Glomerular visceral epithelial cell (primary cell): Measurements from ENCODE around the gene ETS2.
"Not testable (repeated sequence)": the region's sequence is repeated elsewhere in the genome, so short reads cannot be mapped to it uniquely, and the experiment has no call there.

Experiments used
- DNase-seq: peaks from one replicate; pipeline ENCODE4 v3.0.0-alpha.2; 2016; ENCODE audit errors: extremely low spot score

The ETS2 gene

DNA sequence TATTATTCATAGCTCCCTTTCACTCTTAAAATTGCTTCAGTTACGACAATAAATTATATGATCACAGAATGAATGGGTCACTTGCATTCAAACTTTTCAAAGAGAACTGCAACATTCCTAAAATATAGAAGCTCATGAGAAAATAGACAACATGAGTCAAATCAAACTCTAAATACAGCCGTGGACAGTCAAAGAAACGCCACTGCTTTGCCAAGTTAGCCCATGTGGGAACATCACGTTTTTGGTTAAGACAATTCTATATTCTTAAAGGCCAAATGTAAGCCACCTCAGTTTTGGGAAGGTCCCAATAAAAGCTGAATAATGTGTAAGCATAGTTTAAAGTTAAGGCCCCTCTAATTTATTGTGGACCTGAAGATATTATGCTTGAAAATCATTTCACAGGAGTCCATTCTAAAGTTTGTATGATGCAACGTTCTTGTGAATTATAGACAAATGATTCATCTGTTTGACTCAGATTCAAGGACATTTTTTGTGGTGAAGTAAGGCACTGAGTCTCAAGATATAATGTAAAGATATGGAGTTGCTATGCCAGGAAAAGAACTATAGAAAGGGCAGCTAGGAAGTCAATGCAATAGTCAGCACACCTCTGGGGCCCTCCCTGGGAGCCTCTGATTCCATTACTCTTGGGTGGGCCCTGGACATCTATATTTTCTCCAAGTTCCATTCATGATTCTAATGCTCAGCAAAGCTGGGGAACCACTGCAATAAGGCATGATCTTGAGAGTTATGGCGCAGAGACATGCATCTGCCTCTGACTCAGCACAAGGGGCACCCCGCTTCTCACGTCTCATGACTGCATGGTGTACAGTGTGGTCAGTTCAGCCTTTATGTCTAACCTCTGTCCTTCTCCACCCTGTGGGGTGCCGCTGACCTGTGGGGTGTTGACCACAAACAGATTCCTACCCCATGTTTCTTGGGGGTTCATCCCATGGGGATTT is 33.9 kb downstream of the ETS2 start:
- peak; percentile 92 for DNase-seq

DNA sequence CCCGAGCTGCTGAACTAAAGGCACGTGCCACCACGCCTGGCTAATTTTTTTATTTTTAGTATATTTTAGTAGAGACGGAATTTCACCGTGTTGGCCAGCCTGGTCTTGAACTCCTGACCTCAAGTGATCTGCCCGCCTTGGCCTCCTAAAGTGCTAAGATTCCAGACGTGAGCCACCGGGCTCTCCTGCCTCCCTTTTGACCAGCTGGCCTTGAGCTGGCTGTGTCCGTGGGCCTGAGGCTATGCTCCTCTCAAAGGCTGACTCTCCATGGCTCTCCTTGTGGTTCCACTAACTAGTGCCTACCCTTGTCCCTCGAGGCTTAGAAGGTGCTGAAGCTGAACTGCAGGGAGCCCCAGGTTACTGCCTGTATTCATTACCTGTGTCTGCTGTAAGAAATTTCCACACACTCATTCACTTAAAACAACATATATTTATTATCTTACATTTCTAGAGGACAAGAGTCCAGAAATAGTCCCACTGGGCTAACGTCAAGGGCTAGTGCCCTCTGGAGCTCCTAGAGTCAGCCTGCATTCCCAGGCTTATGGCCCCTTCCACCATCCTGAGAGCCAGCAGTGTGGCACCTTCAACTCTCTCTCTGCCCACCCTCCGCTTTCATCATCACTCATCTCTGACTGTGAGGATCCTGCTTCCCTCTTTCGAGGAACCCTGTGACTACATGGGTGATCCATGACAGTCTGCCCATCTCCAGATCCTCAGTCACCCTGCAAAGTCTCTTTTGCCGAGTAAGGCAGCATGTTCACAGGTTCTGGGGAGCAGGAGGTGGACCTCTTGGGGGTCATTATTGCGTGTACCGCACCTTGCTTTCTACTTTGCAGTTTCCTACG is 34.9 kb downstream of the ETS2 start:
- no peak for DNase-seq

DNA sequence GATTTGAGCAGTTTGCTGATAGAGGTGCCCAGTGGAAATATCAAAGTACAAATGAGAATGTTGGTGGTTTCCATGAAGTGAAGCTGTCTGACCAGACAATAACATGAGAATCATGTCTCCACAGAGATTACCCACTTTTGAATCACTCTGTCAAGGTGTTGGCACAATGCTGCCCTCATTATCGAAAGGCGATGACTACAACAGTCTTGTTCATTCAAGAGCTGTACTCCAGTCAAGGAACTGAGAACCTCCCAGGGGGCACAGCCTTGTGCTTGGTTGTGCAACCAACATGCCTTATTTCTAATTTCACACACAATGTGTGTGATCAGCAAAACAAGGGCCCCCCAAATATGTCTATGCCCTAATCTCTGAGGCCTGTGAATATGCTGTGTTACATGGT is 35.7 kb downstream of the ETS2 start:
- no peak for DNase-seq

DNA sequence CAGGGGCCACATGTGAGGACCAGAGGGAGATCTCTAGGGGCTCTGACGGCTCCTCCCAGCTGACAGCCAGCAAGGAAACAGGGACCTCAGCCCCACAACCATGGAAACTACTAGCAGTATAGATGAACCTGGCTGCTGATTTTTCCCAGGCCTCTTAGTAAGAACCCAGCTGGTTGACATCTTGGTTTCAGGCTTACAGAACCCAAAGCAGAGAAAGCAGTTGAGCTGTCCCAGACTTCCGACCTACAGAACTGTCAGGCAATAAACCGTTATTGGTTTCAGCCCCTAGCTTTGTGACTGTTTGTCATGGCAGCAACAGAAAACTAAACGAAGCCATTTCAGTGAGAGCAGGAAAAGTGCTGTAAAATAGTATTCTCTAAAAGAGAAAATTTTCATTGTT is 36.4 kb downstream of the ETS2 start:
- DNase-seq: no peak

DNA sequence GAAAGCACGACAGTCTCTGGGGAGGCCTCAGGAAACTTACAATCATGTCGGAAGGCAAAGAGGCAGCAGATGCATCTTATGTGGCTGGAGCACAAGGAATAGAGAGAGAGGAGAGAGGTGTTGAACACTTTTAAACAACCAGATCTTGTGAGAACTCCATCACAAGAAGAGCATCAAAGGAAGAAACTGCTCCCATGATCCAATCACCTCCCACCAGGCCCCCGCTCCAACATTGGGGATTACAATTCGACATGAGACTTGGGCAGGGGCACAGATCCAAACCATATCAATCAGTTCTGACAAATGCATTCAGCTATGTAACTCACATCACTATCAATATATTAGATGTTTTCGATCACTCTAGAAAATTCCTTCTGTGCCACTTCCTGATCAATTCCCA is 37.6 kb downstream of the ETS2 start:
- no peak for DNase-seq

DNA sequence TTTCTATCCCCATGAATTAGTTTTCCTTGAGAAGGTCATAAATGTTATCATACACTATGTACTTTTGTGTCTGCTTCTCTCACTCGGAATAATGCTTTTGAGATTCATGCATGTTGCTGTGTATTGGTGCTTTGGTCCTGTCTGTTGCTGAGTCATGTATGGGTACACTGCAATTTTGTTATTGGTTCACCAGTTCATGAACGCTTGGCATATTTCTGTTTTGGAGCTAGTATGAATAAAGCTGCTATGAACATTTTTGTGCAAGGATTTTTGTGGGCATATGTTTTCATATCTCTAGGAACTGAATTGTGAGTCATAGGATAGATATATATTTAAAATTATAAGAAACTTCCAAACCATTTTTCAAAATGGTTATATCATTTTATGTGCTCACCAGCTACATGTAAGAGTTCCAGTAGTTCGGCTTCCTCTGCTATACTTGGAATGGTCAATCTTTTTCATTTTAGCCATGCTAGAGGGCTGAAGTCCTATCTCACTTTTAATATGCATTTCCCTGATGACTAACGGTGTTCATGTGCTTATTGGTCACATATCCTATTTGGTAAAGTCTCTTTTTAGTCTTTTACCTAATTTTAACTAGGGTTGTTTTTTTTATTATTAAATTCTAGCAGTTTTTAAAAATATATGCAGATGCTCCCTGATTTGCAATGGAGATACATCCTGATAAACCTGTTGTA is 38.2 kb downstream of the ETS2 start:
- DNase-seq: no peak

DNA sequence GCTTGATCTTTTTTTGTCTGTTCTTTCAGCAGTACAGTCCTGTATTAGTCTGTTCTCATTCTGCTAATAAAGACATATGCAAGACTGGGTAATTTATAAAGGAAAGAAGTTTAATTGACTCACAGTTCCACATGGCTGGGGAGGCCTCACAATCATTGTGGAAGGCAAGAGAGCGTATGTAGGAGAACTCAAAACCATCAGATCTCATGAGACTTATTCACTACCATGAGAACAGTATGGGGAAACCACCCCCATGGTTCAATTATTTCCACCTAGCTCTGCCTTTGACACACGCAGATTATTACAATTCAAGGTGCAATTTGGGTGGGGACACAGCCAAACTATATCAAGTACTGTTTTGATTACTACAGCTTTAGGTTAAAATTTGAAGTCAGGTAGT is 39.6 kb downstream of the ETS2 start:
- not testable (repeated sequence) for DNase-seq

DNA sequence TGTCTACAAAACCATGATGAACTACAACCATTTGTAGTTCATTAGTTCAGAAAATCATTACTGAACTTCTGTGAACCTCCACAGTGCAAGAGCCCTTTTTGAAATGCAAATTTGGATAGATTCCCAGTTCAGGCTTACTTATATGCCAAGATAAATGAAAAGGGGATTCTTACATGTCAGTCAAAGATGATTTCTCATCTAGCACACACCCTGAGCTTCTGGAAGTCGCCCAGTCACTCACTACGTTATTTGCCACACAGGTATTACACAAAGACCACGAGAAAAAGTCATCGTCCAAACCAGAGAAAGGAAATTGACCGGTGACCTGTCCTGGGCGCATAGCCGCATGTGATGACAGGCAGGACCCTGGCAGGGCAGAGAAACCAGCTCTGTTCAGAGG is 41.8 kb downstream of the ETS2 start:
- no peak for DNase-seq

DNA sequence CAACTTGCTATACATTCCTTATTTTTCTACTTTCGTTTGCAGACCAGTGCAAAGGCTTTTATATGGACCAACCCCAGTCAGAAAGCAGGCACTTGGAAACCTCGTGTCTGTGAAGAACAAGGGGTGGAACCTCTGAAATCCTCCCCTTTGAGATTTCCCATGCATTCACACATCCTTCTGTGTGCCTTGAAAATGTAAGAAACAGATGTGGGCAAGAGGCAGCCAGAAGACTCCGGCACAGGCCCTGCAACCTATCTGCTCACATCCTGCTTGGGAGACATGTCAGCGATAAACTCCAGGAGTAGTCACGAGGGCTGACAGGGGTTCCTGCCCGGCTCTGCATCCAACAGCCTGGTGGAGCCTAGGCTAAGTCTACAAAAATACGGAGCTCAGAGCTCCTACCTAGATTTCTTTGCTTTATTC is 42.5 kb downstream of the ETS2 start:
- DNase-seq: no peak

DNA sequence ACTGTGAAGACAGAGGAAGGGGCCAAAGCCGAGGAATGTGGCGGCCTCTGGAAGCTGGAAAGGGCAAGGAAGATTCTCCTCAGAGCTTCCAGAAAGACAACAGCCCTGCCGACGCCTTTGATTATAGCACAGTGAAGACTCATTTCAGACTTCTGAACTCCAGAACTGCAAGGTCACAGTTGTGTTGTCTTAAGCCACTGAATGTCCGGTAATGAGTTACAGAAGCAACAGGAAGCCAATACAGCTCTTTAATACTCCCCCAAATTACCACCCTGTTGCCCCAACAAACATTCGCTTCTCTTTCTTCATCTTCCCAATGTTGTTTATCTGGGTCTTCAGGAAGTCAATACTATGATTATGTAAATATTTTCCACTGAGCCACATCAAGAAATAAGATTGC is 44.0 kb downstream of the ETS2 start:
- DNase-seq: no peak

DNA sequence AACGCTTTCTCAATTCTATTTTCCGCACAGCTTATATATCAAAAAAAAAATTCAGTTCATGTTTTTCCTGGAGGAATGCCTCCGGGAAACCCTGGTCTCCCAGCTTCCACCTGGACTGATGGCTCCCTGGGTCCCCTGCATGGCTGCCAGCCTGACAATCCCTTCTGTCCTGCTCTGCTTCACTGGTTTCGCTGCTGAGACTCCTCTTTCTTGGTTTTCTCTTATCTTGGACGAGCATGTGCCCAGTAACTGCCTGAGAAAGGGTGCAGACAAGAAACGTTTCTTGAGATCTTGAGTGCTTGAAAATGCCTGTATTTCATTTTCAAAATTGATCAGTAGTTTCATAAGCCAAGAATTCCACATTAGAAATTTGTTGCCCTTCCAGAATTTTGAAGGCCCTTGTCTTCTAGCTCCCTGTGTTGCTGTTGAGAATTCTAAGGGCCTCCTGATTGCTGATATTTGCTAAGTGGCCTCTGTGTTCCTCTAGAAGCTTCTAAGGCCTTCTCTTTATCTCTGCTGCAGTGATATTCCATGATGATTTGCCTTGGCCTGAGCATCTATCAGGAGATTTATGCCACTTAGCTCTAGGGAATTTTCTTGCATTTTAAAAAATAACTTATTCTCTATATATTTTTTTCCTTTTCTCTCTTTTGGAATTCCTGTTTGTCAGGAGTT is 44.7 kb downstream of the ETS2 start:
- DNase-seq: peak; percentile 36

DNA sequence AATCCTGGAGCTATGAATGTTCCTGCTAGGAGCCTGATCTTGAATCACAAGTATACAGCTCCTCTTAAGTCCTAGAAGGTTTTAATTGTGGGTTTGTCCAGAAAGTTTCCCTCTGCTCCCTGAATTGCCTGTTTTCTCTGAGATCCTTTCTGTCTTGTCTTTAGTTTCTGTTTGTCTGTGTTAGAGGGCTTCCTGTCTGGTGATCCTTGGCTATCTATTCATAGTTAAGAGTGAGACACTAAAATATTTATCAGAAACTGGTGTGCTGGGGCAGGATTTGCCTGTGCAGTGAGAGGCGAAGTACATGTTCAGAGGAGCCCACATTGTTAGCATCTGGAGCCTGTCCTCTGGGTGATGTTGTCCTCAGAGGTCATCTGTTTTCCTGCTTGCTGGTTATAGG is 45.4 kb downstream of the ETS2 start:
- DNase-seq: no peak

DNA sequence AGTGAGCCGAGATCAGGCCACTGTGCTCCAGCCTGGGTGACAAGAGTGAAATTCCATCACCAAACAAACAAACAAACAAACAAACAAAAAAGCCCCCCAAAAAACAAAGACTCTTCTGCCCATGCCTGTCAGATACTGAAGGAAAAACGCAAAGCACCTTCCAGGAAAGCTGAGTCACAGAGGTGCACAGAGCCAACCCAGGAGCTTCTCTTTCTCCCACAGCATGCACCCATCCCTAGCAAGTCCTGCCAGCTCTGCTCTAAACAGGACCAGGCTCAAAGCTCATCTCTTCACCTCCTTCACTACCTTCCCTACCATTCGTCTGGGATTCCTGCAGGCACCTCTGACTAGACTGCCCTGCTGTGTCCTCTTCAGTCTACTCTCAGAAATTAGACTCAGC is 46.5 kb downstream of the ETS2 start:
- no peak for DNase-seq

DNA sequence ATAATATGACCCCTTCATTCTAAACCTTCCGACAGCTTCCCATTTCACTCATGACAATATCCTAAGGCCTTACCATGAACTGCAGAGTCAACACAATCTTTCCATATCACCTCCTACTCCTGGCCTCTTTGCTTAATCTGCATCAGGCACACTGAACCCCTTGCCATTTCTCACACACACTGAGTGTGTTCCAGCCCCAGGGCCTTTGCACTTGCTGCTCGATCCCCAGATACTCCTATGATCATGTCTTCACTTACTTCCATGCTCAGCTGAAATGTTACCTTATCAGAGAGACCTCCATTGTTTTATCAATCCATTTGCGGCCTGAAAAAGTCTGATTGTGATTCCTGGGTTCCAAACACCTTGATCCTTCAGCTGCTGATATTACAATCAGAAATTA is 47.0 kb downstream of the ETS2 start:
- DNase-seq: no peak

DNA sequence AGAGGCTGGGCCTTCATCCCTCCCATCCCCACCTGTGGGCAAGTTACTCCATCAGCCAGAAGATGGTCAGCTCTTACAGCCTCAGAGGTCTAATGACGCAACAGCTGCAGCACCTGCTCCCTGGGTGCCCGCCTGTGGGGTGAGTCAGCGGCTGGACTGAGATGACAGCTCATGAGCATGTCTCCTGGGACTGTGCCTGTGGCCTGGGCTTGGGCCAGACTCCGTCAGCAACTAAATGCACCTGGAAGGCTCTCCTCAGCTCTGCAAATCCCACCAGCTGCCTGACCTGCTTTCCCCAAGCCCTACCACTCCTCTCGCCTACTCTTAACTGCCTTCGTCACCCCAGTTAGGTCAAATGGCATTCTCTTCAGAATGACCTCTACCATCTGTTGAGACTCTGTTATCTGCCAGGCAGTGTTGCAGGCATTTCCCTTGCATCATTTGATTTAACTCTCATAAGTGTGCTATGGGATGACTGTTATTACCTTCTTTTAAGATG is 47.7 kb downstream of the ETS2 start:
- peak; percentile 99 for DNase-seq

DNA sequence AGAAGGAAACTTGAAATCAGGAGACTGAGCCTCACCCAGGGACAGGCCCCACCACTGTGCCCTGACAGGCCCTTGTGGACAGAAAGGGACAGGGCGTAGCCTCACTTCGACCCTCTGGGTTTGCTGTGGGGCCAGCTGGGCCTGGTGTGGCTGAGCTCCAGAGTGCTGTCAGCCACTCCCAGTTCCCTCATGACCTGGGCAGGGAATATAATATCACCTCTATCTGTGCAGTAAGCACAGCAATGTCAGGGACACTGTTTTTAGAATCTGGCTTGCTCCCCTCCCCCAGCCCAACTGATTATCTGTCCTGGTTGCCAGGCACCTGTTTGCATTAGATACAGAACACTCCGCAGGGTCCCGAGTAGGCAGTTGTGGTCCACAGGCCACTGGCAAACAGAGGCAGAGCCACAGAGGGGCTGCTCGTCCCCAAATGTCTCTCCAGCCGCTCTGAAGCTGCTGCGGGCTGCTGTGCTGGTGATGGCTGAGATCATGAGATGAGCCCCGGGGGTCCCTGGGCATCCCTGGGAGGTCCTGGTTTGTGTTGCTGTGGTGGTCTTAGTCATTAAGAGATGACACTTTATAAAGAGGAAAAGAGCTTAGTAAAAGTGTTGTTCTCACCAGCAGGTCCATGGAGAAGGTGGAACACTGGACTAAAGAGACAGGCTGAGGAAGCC is 51.6 kb downstream of the ETS2 start:
- DNase-seq: no peak

DNA sequence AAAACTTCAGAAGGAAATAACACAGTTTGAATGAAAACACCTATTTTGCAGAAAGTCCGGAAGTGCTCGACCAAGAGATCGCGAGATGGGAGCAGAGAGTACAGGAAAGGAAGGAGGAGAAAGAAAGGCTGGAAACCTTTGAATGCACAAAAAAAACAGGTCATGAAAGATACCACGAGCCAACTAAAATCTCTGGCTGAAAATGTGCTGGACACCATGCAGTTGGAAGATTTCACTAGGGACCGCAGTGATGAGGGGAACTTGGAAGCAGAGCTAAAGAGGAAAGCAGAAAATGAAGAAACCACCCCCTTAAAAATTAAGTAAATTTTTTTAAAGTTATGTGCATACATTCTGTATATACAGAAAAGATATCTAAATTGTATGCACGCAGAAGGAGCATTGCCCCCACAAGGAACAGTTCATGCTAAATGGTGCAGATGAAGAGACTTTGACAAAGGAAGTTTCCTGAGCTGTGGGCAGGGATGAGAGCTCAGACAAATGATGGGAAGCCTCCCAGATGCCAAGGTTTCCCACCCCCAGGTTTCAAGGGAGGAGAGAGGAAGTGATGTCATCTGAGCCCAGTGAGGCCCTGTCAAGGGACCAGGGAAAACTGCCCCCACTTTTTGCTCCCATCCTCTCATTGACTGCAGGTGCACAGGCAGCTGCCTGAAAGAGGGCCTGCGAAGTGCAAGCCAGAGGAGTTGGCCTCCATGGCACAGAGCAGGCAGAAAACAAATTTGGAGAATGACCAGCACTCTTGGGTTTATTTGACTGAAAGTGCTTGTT is 52.5 kb downstream of the ETS2 start:
- no peak for DNase-seq

DNA sequence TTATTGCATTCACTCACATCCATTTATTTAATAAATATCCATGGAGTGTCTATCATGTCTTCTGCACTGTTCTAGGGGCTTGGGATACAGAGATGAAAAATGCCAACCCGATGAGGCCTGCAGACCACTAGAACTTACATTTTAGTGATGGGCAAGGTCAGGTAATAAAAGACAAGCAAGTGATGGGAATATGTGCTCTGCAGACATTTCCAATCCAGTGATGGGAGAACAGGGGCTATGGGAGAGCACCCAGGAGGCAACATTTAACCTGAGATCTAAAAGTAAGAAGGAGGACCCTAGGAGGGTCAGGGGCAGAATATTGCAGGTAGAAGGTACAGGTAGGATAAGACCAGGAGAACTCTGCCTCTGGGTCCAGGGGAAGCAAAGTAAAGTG is 53.1 kb downstream of the ETS2 start:
- DNase-seq: no peak

DNA sequence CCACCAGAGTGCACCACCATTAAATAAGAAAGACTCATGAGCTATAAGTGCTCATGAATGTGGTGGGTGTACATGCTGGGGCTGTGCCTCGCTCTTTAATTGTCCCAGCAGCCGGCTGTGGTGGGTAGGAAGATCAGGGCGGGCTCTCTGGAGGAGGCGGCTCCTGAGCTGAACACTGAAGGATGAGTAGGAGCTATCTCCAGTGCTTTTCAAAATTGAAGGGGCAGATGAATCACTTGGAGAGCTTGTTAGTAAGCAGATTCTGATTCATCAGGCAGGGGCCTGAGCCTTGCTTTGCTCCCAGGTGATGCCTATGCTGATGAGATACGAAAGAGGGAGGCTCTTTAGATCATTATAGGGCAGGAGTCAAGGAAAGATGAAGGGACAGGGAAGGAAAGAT is 54.1 kb downstream of the ETS2 start:
- no peak for DNase-seq

DNA sequence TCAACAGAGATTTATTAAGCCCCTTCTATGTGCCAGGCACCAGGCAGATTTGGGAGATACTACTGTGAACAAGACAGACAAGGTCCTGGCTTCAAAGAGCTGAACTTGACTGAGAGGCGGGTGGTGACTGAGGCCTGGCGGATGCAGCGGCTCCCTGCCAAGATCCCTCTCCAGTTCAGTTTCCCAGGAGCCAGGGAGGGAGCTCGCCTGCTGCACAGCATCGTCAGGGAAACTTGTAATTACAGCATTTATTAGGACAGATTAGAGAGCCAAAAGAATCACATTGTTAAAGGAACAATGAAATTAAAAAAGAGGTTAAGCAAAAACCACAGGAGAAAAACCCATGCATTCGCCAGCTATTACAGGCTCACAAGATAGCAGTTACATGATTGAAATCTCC is 55.3 kb downstream of the ETS2 start:
- no peak for DNase-seq
